Smooth muscle cell (in vitro differentiated cells): ENCODE data around the gene SELP. TPM values are rescaled to one million over a fixed set of nuclear protein-coding genes. Genes with fewer than 3 reads are reported as not detected.

ENCODE experiments used
- DNase-seq: peaks from one replicate; lab custom pipeline; 2025; ENCODE audit not compliant: unreplicated experiment; lab: John Stamatoyannopoulos, UW
- H2AFZ ChIP-seq: fragments of 200-600 bp; sonication (generic); 2 replicates; pipeline ENCODE4 v1.6.0; 2016; ENCODE audit warnings: antibody characterized with exemption, low read depth, mild to moderate bottlenecking
- H3F3A ChIP-seq: fragments of 200-600 bp; sonication (generic); 2 replicates; pipeline ENCODE4 v1.6.0; 2017; ENCODE audit warnings: antibody characterized with exemption, low read depth
- H3K27ac ChIP-seq: fragments of 200-600 bp; sonication (generic); 2 replicates; pipeline ENCODE4 v1.5.1; 2016; ENCODE audit warnings: low read depth, mild to moderate bottlenecking
- H3K27me3 ChIP-seq: fragments of 200-600 bp; sonication (generic); 2 replicates; pipeline ENCODE4 v1.6.1; 2016; ENCODE audit warnings: low read depth, mild to moderate bottlenecking
- H3K36me3 ChIP-seq: fragments of 200-600 bp; sonication (generic); 2 replicates; pipeline ENCODE4 v1.5.1; 2016; ENCODE audit warnings: low read depth
- H3K4me1 ChIP-seq: fragments of 200-600 bp; sonication (generic); 2 replicates; pipeline ENCODE4 v1.5.1; 2016; ENCODE audit warnings: low read depth
- H3K4me2 ChIP-seq: fragments of 200-600 bp; sonication (generic); 2 replicates; pipeline ENCODE4 v1.6.0; 2016; ENCODE audit warnings: mild to moderate bottlenecking
- H3K4me3 ChIP-seq: fragments of 200-600 bp; sonication (generic); 2 replicates; pipeline ENCODE4 v1.5.1; 2016; ENCODE audit warnings: mild to moderate bottlenecking
- H3K79me2 ChIP-seq: fragments of 200-600 bp; sonication (generic); 2 replicates; pipeline ENCODE4 v1.6.0; 2016; ENCODE audit warnings: low read depth, mild to moderate bottlenecking
- H3K9ac ChIP-seq: fragments of 200-600 bp; sonication (generic); 2 replicates; pipeline ENCODE4 v1.6.0; 2016; ENCODE audit warnings: low read depth
- H3K9me3 ChIP-seq: fragments of 200-600 bp; sonication (generic); replicated peaks from 2 replicates; pipeline ENCODE4 v1.5.1; 2016; ENCODE audit warnings: low read depth
- H4K20me1 ChIP-seq: fragments of 200-600 bp; sonication (generic); 2 replicates; pipeline ENCODE4 v1.6.0; 2016; ENCODE audit warnings: low read depth
- CTCF ChIP-seq: fragments of 200-600 bp; sonication (generic); IDR thresholded peaks from 2 replicates; pipeline ENCODE4 v1.5.1; 2017; ENCODE audit warnings: borderline replicate concordance, mild to moderate bottlenecking, antibody characterized with exemption; ENCODE audit not compliant: insufficient read depth, poor library complexity, severe bottlenecking
- WGBS: methylation state at CpG from one replicate; pipeline ENCODE4 v1.1.7; 2016; ENCODE audit warnings: low lambda C conversion rate; 5-methylcytosine and 5-hydroxymethylcytosine counted together
- polyA plus RNA-seq: library from polyadenylated mRNA; unstranded; fragments of >200 nt; fragmentation: Nextera tagmentation; extraction: Ambion mirVana; gene quantifications from 2 replicates; pipeline ENCODE4 v1.2.1, GENCODE V29; 2016
- total RNA-seq: library from RNA; depleted of rRNA; stranded (reverse); fragments of >200 nt; gene quantifications from 2 replicates; pipeline ENCODE4 v1.2.3, GENCODE V29; 2014

Gene SELP
- total and polyA plus RNA-seq, 2 experiments from 2014 or later: not detected

GRCh38 chr1:169631249-169631648, 1.3 kb upstream of the SELP start:
- no peaks in the 10 kb centered on the region for H3K27me3 ChIP-seq
- H3F3A ChIP-seq: no peaks in the 10 kb centered on the region
- 89% methylated on average over 3 of the region's 3 CpGs for WGBS
- H3K4me1 ChIP-seq: no peaks in the 10 kb centered on the region
- TF ChIP-seq CTCF: no peak
- no peak overlapping the region for H3K4me2 ChIP-seq
- H3K4me3 ChIP-seq: no peak overlapping the region
- no peak overlapping the region for H3K9ac ChIP-seq
- H4K20me1 ChIP-seq: no peaks in the 10 kb centered on the region
- peaks cover 12% of the 10 kb centered on the region for H3K9me3 ChIP-seq
- no peak overlapping the region for H3K27ac ChIP-seq
- H3K36me3 ChIP-seq: peaks cover 1% of the 10 kb centered on the region
- no peak overlapping the region for H2AFZ ChIP-seq
- no peak for DNase-seq
- H3K79me2 ChIP-seq: no peaks in the 10 kb centered on the region

GRCh38 chr1:169624912-169625311, 5.0 kb downstream of the SELP start:
- Histone ChIP-seq H3K4me3 (no peak overlapping the region), H3K9ac (no peak overlapping the region), H3K27ac (no peak overlapping the region), H3K27me3 (no peaks in the 10 kb centered on the region), H3K4me2 (no peak overlapping the region), H3K79me2 (no peaks in the 10 kb centered on the region), H3K4me1 (no peaks in the 10 kb centered on the region), H4K20me1 (no peaks in the 10 kb centered on the region), H3F3A (no peaks in the 10 kb centered on the region), H3K9me3 (no peaks in the 10 kb centered on the region), H3K36me3 (no peaks in the 10 kb centered on the region), H2AFZ (no peak overlapping the region)
- no peak for TF ChIP-seq CTCF
- DNase-seq: no peak
- WGBS: 69% methylated on average over 2 of the region's 2 CpGs

GRCh38 chr1:169624122-169624521, 5.8 kb downstream of the SELP start:
- H3K4me1 ChIP-seq: no peaks in the 10 kb centered on the region

More at GRCh38 chr1:169624122-169624521, 5.8 kb downstream of the SELP start:
- no peak for TF ChIP-seq CTCF
- H3K27ac ChIP-seq: no peak overlapping the region
- no peaks in the 10 kb centered on the region for H3K9me3 ChIP-seq
- no peaks in the 10 kb centered on the region for H3K79me2 ChIP-seq
- DNase-seq: no peak
- no peaks in the 10 kb centered on the region for H4K20me1 ChIP-seq
- H3K9ac ChIP-seq: no peak overlapping the region
- H3F3A ChIP-seq: no peaks in the 10 kb centered on the region
- H3K27me3 ChIP-seq: no peaks in the 10 kb centered on the region
- no peak overlapping the region for H3K4me3 ChIP-seq
- H3K36me3 ChIP-seq: no peaks in the 10 kb centered on the region
- no peak overlapping the region for H2AFZ ChIP-seq
- no peak overlapping the region for H3K4me2 ChIP-seq
